ENCODE results near the gene CREBBP. TPM values are rescaled to one million over a fixed set of nuclear protein-coding genes. Genes with fewer than 3 reads are reported as not detected.

CREBBP gene
- total RNA-seq, 1 experiment from 2014 or later = 11.3 TPM

Other genes starting within 250 kb of the CREBBP start
- 7.3 and 10.6 TPM in 2 replicates for gene DNASE1, start 226.0 kb downstream of the CREBBP start, total RNA-seq (2014; rRNA removed)
- gene TRAP1, start 163.2 kb downstream of the CREBBP start, total RNA-seq (2014; rRNA removed) = 56.0 and 63.1 TPM in 2 replicates
- 8.8 and 11.7 TPM in 2 replicates for gene ADCY9, start 235.7 kb upstream of the CREBBP start, total RNA-seq (2014; rRNA removed)